NT2/D1 (cell line): ENCODE results near the gene RXFP1.

ENCODE experiments used
- SUZ12 ChIP-seq: IDR thresholded peaks from 2 replicates; pipeline ENCODE4 v1.6.1; 2011; ENCODE audit not compliant: insufficient read length, insufficient read depth; ENCODE audit errors: extremely low read depth
- YY1 ChIP-seq: IDR thresholded peaks from 2 replicates; pipeline ENCODE4 v1.6.1; 2011; ENCODE audit not compliant: insufficient read length, insufficient read depth
- ZNF274 ChIP-seq: IDR thresholded peaks from 2 replicates; pipeline ENCODE4 v1.6.1; 2011; ENCODE audit warnings: mild to moderate bottlenecking, low read depth, low read length

DNA sequence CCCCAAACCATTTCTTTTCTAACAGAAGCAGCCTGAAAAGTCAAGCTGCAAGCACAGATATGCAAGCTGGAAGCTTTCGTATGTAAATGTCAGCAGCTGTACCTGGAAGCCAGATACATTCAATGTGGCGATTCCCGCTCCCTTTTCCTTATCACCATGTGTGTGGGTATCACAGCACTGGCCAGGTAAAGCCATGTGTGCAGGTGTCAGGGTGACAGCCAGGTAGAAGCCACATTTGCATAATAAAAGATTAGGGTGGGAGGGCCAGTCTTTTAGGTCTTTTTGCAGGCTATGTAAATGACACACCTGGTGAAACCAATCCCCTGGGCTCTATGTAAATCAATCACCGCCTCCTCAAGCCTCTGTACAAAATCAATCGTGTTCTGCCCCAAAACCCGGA lies 50.1 kb downstream of the RXFP1 start:
- TF ChIP-seq ZNF274 (no peak), YY1 (no peak), SUZ12 (no peak)
